GM12878 (cell line): ENCODE measurements around the gene TADA2A. TPM values are rescaled to one million over a fixed set of nuclear protein-coding genes. Genes with fewer than 3 reads are reported as not detected.

Experiments used
- EED ChIP-seq: sonication (generic); IDR thresholded peaks from 2 replicates; pipeline ENCODE4 v1.6.1; 2016; ENCODE audit warnings: antibody characterized with exemption, low read depth
- EGR1 ChIP-seq, 2 experiments: IDR thresholded peaks; 1 replicate in 1 of 2; 2 replicates in 1 of 2; pipeline ENCODE4 v1.6.1; 2011 to 2012; ENCODE audit warnings: low read depth in 2 of 2, low read length in 2 of 2, borderline replicate concordance in 1 of 2, mild to moderate bottlenecking in 1 of 2, moderate library complexity in 1 of 2
- JUND ChIP-seq: IDR thresholded peaks from 2 replicates; pipeline ENCODE4 v1.6.1; 2012; ENCODE audit warnings: low read depth, mild to moderate bottlenecking, low read length, improper control_type of control experiment, moderate library complexity
- PKNOX1 ChIP-seq: fragments of 450-650 bp; IDR thresholded peaks from 2 replicates; pipeline ENCODE4 v1.6.1; 2016; ENCODE audit warnings: mild to moderate bottlenecking
- POLR2AphosphoS2 ChIP-seq: IDR thresholded peaks from 2 replicates; pipeline ENCODE4 v1.6.1; 2011; ENCODE audit warnings: low read depth, mild to moderate bottlenecking, low read length, improper control_type of control experiment, moderate library complexity
- RB1 ChIP-seq: fragments of 450-650 bp; formaldehyde crosslinking; IDR thresholded peaks from 2 replicates; pipeline ENCODE4 v1.6.1; 2017; ENCODE audit warnings: mild to moderate bottlenecking, borderline replicate concordance
- STAT3 ChIP-seq: IDR thresholded peaks from 2 replicates; pipeline ENCODE4 v1.6.1; 2011; ENCODE audit warnings: low read depth, low read length, improper control_type of control experiment
- SUZ12 ChIP-seq: fragments of 200-600 bp; sonication (generic); IDR thresholded peaks from one replicate; pipeline ENCODE4 v1.6.1; 2018; ENCODE audit warnings: antibody characterized with exemption, mild to moderate bottlenecking; ENCODE audit not compliant: unreplicated experiment
- ZNF207 ChIP-seq: fragments of 450-650 bp; IDR thresholded peaks from 2 replicates; pipeline ENCODE4 v1.6.1; 2014; ENCODE audit warnings: antibody characterized with exemption, mild to moderate bottlenecking, borderline replicate concordance
- ZNF24 ChIP-seq: fragments of 450-650 bp; IDR thresholded peaks from 2 replicates; pipeline ENCODE4 v1.6.1; 2017; ENCODE audit warnings: antibody characterized with exemption, mild to moderate bottlenecking
- polyA plus RNA-seq, 11 experiments: library from polyadenylated mRNA; depleted of rRNA in 4 of 11; unstranded in 6 of 11; stranded (reverse) in 5 of 11; fragments of >200 nt; fragmentation: Nextera tagmentation in 4 of 11; fragmentation: Illumina TruSeq in 1 of 11; extraction: Ambion mirVana in 4 of 11; extraction: Trizol in 1 of 11; gene quantifications; 1 replicate in 1 of 11; 2 replicates in 10 of 11; pipeline versions ENCODE4 v1.2.1 to v1.2.3, GENCODE V29; 2011 to 2016; ENCODE audit warnings: inconsistent platforms in 2 of 11, missing spikeins in 2 of 11, low read depth in 1 of 11
- total RNA-seq, 4 experiments: library from RNA; depleted of rRNA in 3 of 4; stranded (reverse); fragments of >200 nt in 3 of 4; fragmentation: Illumina TruSeq in 1 of 4; extraction: Trizol in 1 of 4; gene quantifications; 2 replicates each; pipeline versions ENCODE4 v1.2.1 to v1.2.3, GENCODE V29; 2013 to 2021
- TF ChIP-seq, protein P1 (sequence below): fragments of 450-650 bp; IDR thresholded peaks from 2 replicates; pipeline ENCODE4 v1.6.1; 2017; ENCODE audit warnings: mild to moderate bottlenecking, low read depth, inconsistent platforms; ENCODE audit not compliant: poor library complexity, severe bottlenecking
- TF ChIP-seq, protein P2 (sequence below): fragments of 450-650 bp; IDR thresholded peaks from 2 replicates; pipeline ENCODE4 v1.6.1; 2017; ENCODE audit warnings: mild to moderate bottlenecking

The TADA2A gene
- total and polyA plus RNA-seq, 10 of the 15 experiments (the other 5 are each of a cell fraction or from before 2014, with no cell fraction given): 19.6 to 43.8 (median 34.1) TPM

DNA sequence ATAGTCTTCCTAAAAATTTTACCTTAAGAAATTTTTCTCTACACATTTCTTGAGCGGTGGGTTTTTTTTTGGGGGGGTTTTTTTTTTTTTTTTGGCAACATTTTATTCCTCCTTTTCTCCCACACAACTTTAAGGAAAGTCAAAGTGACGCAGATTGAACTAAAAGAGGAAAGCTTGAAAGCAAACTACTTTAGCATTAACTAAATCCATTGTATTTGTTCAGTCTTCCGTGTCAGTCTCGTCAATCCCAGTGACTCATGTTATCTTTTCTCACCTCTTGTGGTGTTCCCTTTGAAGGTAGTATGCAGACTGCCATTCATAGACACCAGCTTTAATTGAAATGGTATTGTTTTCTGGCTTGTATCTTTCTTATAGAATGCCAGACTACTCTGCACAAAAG is 39.3 kb downstream of the TADA2A start (continued):
- TF ChIP-seq, protein P1, sequence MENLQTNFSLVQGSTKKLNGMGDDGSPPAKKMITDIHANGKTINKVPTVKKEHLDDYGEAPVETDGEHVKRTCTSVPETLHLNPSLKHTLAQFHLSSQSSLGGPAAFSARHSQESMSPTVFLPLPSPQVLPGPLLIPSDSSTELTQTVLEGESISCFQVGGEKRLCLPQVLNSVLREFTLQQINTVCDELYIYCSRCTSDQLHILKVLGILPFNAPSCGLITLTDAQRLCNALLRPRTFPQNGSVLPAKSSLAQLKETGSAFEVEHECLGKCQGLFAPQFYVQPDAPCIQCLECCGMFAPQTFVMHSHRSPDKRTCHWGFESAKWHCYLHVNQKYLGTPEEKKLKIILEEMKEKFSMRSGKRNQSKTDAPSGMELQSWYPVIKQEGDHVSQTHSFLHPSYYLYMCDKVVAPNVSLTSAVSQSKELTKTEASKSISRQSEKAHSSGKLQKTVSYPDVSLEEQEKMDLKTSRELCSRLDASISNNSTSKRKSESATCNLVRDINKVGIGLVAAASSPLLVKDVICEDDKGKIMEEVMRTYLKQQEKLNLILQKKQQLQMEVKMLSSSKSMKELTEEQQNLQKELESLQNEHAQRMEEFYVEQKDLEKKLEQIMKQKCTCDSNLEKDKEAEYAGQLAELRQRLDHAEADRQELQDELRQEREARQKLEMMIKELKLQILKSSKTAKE: peak; percentile 85
- TF ChIP-seq PKNOX1 (peak; percentile 89), POLR2AphosphoS2 (no peak), EGR1 (IDR thresholded peaks at IDR 0.05; ENCODE audit: borderline replicate concordance in 1 of 2, low read depth in 2 of 2, low read length in 2 of 2) (no peak), SUZ12 (no peak), JUND (0 out of 2 replicates have a peak, but pooled peaks have one; percentile 11), EED (peak; percentile 72), STAT3 (no peak), ZNF207 (no peak), RB1 (no peak), ZNF24 (no peak)
- TF ChIP-seq, protein P2, sequence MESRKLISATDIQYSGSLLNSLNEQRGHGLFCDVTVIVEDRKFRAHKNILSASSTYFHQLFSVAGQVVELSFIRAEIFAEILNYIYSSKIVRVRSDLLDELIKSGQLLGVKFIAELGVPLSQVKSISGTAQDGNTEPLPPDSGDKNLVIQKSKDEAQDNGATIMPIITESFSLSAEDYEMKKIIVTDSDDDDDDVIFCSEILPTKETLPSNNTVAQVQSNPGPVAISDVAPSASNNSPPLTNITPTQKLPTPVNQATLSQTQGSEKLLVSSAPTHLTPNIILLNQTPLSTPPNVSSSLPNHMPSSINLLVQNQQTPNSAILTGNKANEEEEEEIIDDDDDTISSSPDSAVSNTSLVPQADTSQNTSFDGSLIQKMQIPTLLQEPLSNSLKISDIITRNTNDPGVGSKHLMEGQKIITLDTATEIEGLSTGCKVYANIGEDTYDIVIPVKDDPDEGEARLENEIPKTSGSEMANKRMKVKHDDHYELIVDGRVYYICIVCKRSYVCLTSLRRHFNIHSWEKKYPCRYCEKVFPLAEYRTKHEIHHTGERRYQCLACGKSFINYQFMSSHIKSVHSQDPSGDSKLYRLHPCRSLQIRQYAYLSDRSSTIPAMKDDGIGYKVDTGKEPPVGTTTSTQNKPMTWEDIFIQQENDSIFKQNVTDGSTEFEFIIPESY: no peak
